Colonic mucosa (tissue), 4 donors: Measurements from ENCODE around the gene MYDGF. TPM values are rescaled to one million over a fixed set of nuclear protein-coding genes. Genes with fewer than 3 reads are reported as not detected.

Experiments used
- DNase-seq: peaks from one replicate; pipeline ENCODE4 v3.0.0-alpha.2; 2020
- H3K27ac ChIP-seq: fragments of 200-600 bp; one replicate; pipeline ENCODE4 v1.8.0; 2021
- H3K27me3 ChIP-seq: fragments of 200-600 bp; one replicate; pipeline ENCODE4 v1.8.0; 2021
- H3K36me3 ChIP-seq: fragments of 200-600 bp; one replicate; pipeline ENCODE4 v1.8.0; 2021
- H3K4me1 ChIP-seq: fragments of 200-600 bp; one replicate; pipeline ENCODE4 v1.8.0; 2021; ENCODE audit warnings: mild to moderate bottlenecking
- H3K4me3 ChIP-seq: fragments of 200-600 bp; one replicate; pipeline ENCODE4 v1.8.0; 2021
- H3K9ac ChIP-seq, 2 donors: one replicate each; pipeline ENCODE4 v1.7.0; 2013; ENCODE audit warnings: control low read depth in 2 of 2, low read depth in 2 of 2, low read length in 2 of 2
- H3K9me3 ChIP-seq: fragments of 200-600 bp; one replicate; pipeline ENCODE4 v1.8.0; 2021
- intact Hi-C: fragments of 100-400 bp; cut with DNase I; formaldehyde crosslinking; loops from one replicate; pipeline ENCODE4 v1.14.1; 2022
- total RNA-seq, 2 donors: library from RNA; stranded (reverse); fragmentation: NEBNext Ultra II Directional in 1 of 2; extraction: Animal tissue kit (Norgen Biotek cat#: 25700) in 1 of 2; gene quantifications; one replicate each; pipeline ENCODE4 v1.2.1, GENCODE V29; 2021
- TF ChIP-seq, protein P1 (sequence below): fragments of 200-600 bp; IDR thresholded peaks from one replicate; pipeline ENCODE4 v1.8.0; 2022; ENCODE audit warnings: antibody characterized with exemption, mild to moderate bottlenecking
- donor health status: healthy.
- donor health status: DM: no; HTN: no; CAD: no.
- donor health status: DM: no; HTN: no; CAD: no.

Gene MYDGF
- total RNA-seq, 2 donors from 2014 or later, result 108 to 182 TPM

DNA sequence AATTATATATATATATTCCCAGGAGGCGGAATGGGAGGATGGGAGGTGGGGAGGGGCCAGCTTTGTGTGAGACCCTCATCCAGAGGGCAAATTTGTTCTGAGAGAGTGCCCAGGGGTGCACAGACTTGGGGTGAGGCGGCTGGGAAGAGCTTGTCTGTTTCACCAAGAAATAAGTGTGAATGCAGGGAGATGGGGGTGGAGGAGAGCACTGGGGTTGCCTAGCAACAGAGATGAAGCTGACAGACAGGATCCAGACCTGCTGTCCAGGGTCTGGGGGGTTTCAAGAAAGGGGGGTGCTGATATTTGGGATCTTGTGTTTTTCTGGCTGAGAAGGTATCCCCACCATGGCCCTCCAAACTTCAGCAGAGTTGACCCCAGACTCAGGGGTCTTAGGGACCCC, 49.5 kb downstream of the MYDGF start:
- no peak overlapping the region for H3K4me3 ChIP-seq
- no peaks in the 10 kb centered on the region for H3K4me1 ChIP-seq
- no peak overlapping the region for H3K9ac ChIP-seq
- H3K27ac ChIP-seq, result no peak overlapping the region
- DNase-seq, result no peak
- TF ChIP-seq, protein P1, sequence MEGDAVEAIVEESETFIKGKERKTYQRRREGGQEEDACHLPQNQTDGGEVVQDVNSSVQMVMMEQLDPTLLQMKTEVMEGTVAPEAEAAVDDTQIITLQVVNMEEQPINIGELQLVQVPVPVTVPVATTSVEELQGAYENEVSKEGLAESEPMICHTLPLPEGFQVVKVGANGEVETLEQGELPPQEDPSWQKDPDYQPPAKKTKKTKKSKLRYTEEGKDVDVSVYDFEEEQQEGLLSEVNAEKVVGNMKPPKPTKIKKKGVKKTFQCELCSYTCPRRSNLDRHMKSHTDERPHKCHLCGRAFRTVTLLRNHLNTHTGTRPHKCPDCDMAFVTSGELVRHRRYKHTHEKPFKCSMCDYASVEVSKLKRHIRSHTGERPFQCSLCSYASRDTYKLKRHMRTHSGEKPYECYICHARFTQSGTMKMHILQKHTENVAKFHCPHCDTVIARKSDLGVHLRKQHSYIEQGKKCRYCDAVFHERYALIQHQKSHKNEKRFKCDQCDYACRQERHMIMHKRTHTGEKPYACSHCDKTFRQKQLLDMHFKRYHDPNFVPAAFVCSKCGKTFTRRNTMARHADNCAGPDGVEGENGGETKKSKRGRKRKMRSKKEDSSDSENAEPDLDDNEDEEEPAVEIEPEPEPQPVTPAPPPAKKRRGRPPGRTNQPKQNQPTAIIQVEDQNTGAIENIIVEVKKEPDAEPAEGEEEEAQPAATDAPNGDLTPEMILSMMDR, result no peak
- no peaks in the 10 kb centered on the region for H3K27me3 ChIP-seq
- H3K36me3 ChIP-seq, result no peaks in the 10 kb centered on the region
- intact Hi-C loops, result no loop called here
- H3K9me3 ChIP-seq, result no peaks in the 10 kb centered on the region

DNA sequence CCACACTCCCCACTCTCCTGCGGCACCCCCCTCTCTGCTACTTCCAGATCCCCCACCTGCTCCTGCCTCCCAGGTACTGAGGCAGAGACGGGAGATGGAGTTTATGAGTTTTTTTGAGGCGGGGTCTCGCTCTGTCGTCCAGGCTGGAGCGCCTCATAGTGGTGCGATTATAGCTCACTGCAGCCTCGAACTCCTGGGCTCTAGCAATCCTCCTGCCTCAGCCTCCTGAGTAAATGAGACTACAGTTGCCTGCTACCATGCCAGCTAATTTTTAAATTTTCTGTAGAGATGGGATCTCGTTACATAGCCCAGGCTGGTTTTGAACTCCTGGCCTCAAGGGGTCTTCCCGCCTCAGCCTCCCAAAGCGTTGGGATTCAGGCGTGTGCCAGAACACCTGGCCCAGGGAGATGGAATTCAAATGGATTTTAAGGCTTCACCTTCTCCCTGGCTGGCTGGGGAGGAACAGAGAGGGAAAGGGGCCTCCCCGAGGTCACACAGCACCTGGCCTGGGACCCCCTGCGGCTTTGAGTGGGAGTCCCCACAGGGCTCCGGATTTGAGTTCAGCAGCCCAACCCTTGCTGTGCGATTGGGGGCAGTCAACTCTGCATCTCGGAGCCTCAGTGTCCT, 50.4 kb downstream of the MYDGF start:
- Histone ChIP-seq H3K4me1 (no peaks in the 10 kb centered on the region), H3K27me3 (no peaks in the 10 kb centered on the region), H3K36me3 (no peaks in the 10 kb centered on the region), H3K9me3 (no peaks in the 10 kb centered on the region), H3K9ac (no peak overlapping the region), H3K27ac (no peak overlapping the region), H3K4me3 (no peak overlapping the region)
- TF ChIP-seq, protein P1, result no peak
- no peak for DNase-seq
- intact Hi-C loops, result no loop called here

DNA sequence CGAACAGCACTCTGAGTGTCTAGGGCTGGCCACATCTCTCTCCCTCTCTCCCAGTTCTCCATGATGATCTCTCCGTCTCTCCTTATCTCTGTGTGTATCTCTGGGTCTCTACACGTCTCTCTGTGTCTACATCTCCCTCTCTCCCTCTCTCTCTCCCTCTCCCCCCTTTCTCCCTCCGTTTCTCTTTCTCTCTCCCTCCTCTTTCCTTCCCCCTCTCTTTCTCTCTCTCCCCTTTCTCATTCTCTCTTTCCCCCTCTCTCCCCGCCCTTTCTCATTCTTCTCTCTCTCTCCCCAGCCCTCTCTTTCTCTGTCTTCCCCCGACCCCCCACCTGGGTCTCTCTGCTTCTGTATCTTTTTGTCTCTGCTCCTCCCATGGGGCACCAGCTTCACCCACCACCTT, 52.1 kb downstream of the MYDGF start:
- no peak overlapping the region for H3K9ac ChIP-seq
- H3K4me3 ChIP-seq, result no peak overlapping the region
- H3K36me3 ChIP-seq, result no peaks in the 10 kb centered on the region
- H3K4me1 ChIP-seq, result no peaks in the 10 kb centered on the region
- H3K27ac ChIP-seq, result no peak overlapping the region
- DNase-seq, result no peak
- no peaks in the 10 kb centered on the region for H3K9me3 ChIP-seq
- intact Hi-C loops, result no loop called here
- H3K27me3 ChIP-seq, result no peaks in the 10 kb centered on the region
- TF ChIP-seq, protein P1, result no peak

DNA sequence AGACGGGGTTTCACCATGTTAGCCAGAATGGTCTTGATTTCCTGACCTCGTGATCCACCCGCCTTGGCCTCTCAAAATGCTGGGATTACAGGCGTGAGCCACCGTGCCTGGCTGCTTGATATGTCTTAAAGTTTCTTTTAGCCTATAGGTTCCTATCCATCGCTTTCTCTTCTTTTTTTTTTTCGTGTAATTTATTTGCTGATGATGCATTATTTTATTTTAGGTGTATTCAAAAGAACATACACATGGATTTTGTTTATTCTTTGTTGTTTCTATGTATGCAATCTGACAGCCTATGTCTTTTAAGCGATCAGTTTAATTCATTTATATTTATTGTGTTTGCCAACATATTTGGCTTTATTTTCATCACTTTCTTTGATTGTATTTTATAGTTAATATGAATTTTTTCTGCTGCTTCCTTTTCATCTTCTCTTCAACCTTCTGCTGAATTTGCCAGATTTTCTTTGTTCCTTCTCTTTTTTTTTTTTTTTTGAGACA, 56.8 kb downstream of the MYDGF start:
- Histone ChIP-seq H3K9me3 (no peaks in the 10 kb centered on the region), H3K27me3 (no peaks in the 10 kb centered on the region), H3K9ac (no peak overlapping the region), H3K4me1 (no peaks in the 10 kb centered on the region), H3K27ac (no peak overlapping the region), H3K4me3 (no peak overlapping the region), H3K36me3 (no peaks in the 10 kb centered on the region)
- TF ChIP-seq, protein P1, result no peak
- DNase-seq, result no peak
- intact Hi-C loops, result no loop called here

DNA sequence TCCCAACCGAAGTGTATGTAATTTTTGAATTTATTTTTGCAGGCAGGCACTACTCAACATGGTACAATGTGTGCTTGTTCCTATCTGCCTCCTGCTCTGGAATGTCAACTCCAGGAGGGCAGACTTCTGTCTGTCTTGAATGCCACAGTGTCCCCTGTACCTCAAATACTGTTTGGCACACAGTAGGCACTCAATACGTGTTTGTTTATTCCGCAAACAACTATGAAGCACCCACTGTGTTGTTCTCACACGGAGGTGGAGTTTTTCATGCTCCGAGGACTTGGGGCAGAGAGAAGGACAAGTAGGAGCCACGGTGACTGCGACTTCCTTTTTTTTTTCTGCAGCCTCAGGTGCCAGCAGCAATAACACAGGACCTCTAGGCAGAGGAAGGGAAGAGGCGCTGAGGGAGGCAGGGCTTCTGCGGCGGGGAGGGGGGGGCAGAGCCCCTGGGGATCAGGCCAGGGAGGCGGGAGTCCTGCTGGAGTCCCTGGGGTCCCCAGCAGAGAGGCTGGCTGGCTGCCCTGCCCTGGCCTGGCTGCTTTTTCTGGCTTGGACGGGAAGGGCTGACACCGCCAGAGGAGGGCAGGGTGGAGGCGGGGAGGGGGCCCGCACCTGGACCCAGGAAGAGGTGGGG, 60.1 kb downstream of the MYDGF start:
- no peak overlapping the region for H3K4me3 ChIP-seq
- intact Hi-C loops, result no loop called here
- TF ChIP-seq, protein P1, result no peak
- H3K27ac ChIP-seq, result no peak overlapping the region
- no peak overlapping the region for H3K9ac ChIP-seq
- H3K36me3 ChIP-seq, result no peaks in the 10 kb centered on the region
- H3K27me3 ChIP-seq, result no peaks in the 10 kb centered on the region
- DNase-seq, result no peak
- no peaks in the 10 kb centered on the region for H3K4me1 ChIP-seq
- no peaks in the 10 kb centered on the region for H3K9me3 ChIP-seq

Other genes with a start within 250 kb of the MYDGF start
- gene UBXN6, start 212.5 kb downstream of the MYDGF start, total RNA-seq, result 10 to 100 TPM; 84.9 to 96.7 TPM
- 10 to 100 TPM; 32.7 to 55.0 TPM for gene HDGFL2, start 198.0 kb downstream of the MYDGF start, total RNA-seq
- gene PLIN4, start 151.9 kb downstream of the MYDGF start, total RNA-seq, result 1 to 10 TPM in 1 of 2 donors, under 1 TPM in 1; 0.47 to 6.3 TPM
- gene PLIN5, start 135.1 kb downstream of the MYDGF start, total RNA-seq, result 1 to 10 TPM; 2.0 to 3.5 TPM
- gene LRG1, start 130.3 kb downstream of the MYDGF start, total RNA-seq, result 10 to 100 TPM; 24.4 to 26.0 TPM
- 1 to 10 TPM; 1.3 to 5.6 TPM for gene SEMA6B, start 110.7 kb downstream of the MYDGF start, total RNA-seq
- gene TNFAIP8L1, start 30.8 kb downstream of the MYDGF start, total RNA-seq, result 10 to 100 TPM; 14.2 to 24.1 TPM
- gene DPP9, start 53.5 kb upstream of the MYDGF start, total RNA-seq, result 100 to 1,000 TPM in 1 of 2 donors, 10 to 100 TPM in 1; 56.3 to 100 TPM
- gene FEM1A, start 121.4 kb upstream of the MYDGF start, total RNA-seq, result 10 to 100 TPM; 10.4 to 13.3 TPM
- gene TICAM1, start 161.4 kb upstream of the MYDGF start, total RNA-seq, result 10 to 100 TPM; 14.0 to 27.2 TPM
- gene PLIN3, start 197.3 kb upstream of the MYDGF start, total RNA-seq, result 100 to 1,000 TPM; 110 TPM
- gene ARRDC5, start 232.6 kb upstream of the MYDGF start, total RNA-seq, result under 1 TPM in 1 of 2 donors, not detected in 1; 0.15 TPM
- 10 to 100 TPM in 1 of 2 donors, 1 to 10 TPM in 1; 6.3 to 48.5 TPM for gene UHRF1, start 239.2 kb upstream of the MYDGF start, total RNA-seq